ENCODE data around the gene CACNA1F.
"Not testable (repeated sequence)": the region's sequence is repeated elsewhere in the genome, so short reads cannot be mapped to it uniquely, and the experiment has no call there.

CACNA1F gene

GRCh38 chrX:49175435-49176274 lies 57.5 kb downstream of the CACNA1F start:
- DNase-seq (ENCODE audit: low read depth) = no peak

GRCh38 chrX:49174723-49175122 lies 58.4 kb downstream of the CACNA1F start:
- no peak for DNase-seq (ENCODE audit: low read depth)

- DNase-seq (ENCODE audit: low read depth) = not testable (repeated sequence)
These were observed 59.6 kb downstream of the CACNA1F start for GRCh38 chrX:49173544-49173943.

GRCh38 chrX:49172280-49172780 lies 60.8 kb downstream of the CACNA1F start:
- DNase-seq (ENCODE audit: low read depth) = peak; percentile 45

- no peak for DNase-seq (ENCODE audit: low read depth)
These were observed 61.3 kb downstream of the CACNA1F start, which contains the start of gene PLP2 for GRCh38 chrX:49171752-49172279. Gene PLP2, plus strand, starts transcription at chrX:49171898. Its CDS starts 103 bp downstream, at chrX:49172001.

GRCh38 chrX:49167740-49168108 lies 65.4 kb downstream of the CACNA1F start:
- no peak for DNase-seq (ENCODE audit: low read depth)

GRCh38 chrX:49166914-49167739 lies 66.0 kb downstream of the CACNA1F start:
- no peak for DNase-seq (ENCODE audit: low read depth)

GRCh38 chrX:49165901-49166881 lies 66.9 kb downstream of the CACNA1F start:
- peak; percentile 40 for DNase-seq (ENCODE audit: low read depth)

GRCh38 chrX:49164589-49165360 lies 68.4 kb downstream of the CACNA1F start:
- DNase-seq (ENCODE audit: low read depth) = no peak

GRCh38 chrX:49163555-49164419 lies 69.4 kb downstream of the CACNA1F start:
- DNase-seq (ENCODE audit: low read depth) = peak; percentile 73

GRCh38 chrX:49162620-49163019 lies 70.5 kb downstream of the CACNA1F start, which contains the start of gene MAGIX:
Gene MAGIX, plus strand, starts transcription at chrX:49162758. Its CDS starts 132 bp downstream, at chrX:49162890.
- DNase-seq (ENCODE audit: low read depth) = no peak

GRCh38 chrX:49161632-49162031 lies 71.5 kb downstream of the CACNA1F start:
- no peak for DNase-seq (ENCODE audit: low read depth)

- DNase-seq (ENCODE audit: low read depth) = no peak
These were observed 72.2 kb downstream of the CACNA1F start for GRCh38 chrX:49160908-49161307.

- no peak for DNase-seq (ENCODE audit: low read depth)
These were observed 75.9 kb downstream of the CACNA1F start for GRCh38 chrX:49157194-49157593.

GRCh38 chrX:49155900-49156837 lies 77.0 kb downstream of the CACNA1F start:
- peak; percentile 81 for DNase-seq (ENCODE audit: low read depth)

GRCh38 chrX:49155243-49155899 lies 77.8 kb downstream of the CACNA1F start:
- DNase-seq (ENCODE audit: low read depth) = no peak

All from fibroblast of the conjunctiva (primary cell).